ENCODE data around the gene ATP11C. TPM values are rescaled to one million over a fixed set of nuclear protein-coding genes. Genes with fewer than 3 reads are reported as not detected.

The ATP11C gene
- total and polyA plus RNA-seq, 10 of the 15 experiments (the other 5 are each of a cell fraction or from before 2014, with no cell fraction given), result 16.2 to 44.0 (median 24.8) TPM

DNA sequence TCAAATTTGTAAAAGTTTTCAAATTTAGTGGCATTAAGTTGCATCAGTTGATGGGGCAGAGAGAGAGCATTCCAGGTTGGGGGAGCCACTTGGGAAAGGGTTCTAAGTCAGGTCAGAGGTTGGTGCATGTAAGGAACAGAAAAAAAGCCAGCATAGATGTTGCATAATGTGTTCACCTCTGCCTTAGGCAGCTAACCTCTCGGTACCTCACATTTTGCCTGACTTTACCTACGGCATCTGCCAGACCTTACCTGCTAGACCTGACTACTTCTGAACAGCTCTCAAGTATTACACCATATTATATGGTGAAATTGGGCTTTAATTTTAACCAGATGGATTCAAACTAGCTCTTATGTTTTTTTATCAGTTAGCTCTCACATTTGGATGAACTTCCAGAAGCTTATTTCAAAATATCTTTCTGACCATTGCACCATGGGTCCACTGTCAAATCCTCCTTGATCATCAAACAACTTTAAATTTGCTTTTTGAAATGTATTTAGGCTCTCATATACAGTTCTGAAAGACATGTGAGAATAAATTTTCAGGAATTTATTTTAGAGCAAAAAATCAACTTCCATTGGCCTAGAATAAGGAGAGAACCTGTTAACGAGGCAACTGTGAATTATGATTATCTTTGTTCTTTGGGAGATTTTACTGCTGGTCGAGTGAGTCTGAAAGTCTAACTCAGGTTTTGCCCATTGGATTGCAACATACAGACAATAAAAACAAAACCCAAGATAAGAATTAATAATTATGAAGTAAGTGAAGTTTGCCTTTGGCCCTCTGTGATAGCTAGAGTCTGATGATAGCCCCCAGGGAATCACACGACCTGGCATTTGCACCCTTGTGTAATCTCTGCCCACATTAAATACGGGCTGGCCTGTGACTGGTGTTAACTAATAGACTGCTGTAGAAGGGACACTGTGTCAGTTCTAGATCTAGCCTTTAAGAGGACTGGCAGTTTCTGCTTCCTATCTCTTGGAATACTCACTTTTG lies 40.1 kb upstream of the ATP11C start (continued):
- TF ChIP-seq, protein P1, sequence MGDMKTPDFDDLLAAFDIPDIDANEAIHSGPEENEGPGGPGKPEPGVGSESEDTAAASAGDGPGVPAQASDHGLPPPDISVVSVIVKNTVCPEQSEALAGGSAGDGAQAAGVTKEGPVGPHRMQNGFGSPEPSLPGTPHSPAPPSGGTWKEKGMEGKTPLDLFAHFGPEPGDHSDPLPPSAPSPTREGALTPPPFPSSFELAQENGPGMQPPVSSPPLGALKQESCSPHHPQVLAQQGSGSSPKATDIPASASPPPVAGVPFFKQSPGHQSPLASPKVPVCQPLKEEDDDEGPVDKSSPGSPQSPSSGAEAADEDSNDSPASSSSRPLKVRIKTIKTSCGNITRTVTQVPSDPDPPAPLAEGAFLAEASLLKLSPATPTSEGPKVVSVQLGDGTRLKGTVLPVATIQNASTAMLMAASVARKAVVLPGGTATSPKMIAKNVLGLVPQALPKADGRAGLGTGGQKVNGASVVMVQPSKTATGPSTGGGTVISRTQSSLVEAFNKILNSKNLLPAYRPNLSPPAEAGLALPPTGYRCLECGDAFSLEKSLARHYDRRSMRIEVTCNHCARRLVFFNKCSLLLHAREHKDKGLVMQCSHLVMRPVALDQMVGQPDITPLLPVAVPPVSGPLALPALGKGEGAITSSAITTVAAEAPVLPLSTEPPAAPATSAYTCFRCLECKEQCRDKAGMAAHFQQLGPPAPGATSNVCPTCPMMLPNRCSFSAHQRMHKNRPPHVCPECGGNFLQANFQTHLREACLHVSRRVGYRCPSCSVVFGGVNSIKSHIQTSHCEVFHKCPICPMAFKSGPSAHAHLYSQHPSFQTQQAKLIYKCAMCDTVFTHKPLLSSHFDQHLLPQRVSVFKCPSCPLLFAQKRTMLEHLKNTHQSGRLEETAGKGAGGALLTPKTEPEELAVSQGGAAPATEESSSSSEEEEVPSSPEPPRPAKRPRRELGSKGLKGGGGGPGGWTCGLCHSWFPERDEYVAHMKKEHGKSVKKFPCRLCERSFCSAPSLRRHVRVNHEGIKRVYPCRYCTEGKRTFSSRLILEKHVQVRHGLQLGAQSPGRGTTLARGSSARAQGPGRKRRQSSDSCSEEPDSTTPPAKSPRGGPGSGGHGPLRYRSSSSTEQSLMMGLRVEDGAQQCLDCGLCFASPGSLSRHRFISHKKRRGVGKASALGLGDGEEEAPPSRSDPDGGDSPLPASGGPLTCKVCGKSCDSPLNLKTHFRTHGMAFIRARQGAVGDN (IDR thresholded peaks at IDR 0.05), result no peak
- no peak for TF ChIP-seq RFX5 (IDR thresholded peaks at IDR 0.05; ENCODE audit: low read depth, low read length)

DNA sequence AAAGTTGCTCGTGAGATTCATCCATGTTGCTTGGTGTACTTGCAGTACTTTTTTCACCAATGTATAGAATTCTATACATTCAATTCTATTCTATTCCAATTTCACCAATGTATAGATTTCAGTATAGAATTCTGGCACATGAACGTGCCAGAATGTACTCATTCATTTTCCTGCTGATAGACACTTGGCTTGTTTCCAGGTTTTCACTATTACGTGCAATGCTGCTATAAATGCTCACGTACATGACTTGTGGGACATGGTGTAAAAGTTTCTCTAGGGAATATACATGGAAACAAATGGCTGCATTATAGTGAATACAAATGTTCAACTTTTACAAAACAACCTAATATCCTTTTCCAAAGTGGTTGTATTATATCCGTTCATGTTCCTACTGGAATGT lies 39.3 kb upstream of the ATP11C start:
- no TSS peak for BruUV-seq (replicated peaks)
- H3K27me3 ChIP-seq (replicated peaks in 1 of 2; ENCODE audit: control insufficient read depth in 2 of 2, insufficient read depth in 2 of 2, low read length in 1 of 2), result no peaks in the 10 kb centered on the region
- FAIRE-seq (no peak), ATAC-seq (no peak), DNase-seq (ENCODE audit: low read depth, low spot score) (no peak)
- SMC1A ChIA-PET (ENCODE audit: uncharacterized antibody, unreplicated experiment), result no interaction called here
- H3K4me3 ChIP-seq, result no peak overlapping the region
- H3K36me3 ChIP-seq (ENCODE audit: control insufficient read depth in 2 of 2, insufficient read depth in 2 of 2, low read length in 1 of 2), result no peaks in the 10 kb centered on the region
- H2AFZ ChIP-seq (ENCODE audit: control insufficient read depth, low read depth, low read length), result no peak overlapping the region
- H3K4me1 ChIP-seq (ENCODE audit: control insufficient read depth, insufficient read depth, low read length), result no peaks in the 10 kb centered on the region
- POLR2A ChIA-PET, result no interaction called here
- no peak overlapping the region for H3K27ac ChIP-seq (ENCODE audit: control insufficient read depth, insufficient read depth)
- no peak overlapping the region for H3K4me2 ChIP-seq (ENCODE audit: control insufficient read depth, insufficient read depth)
- WGBS (ENCODE audit: insufficient coverage, insufficient replicate concordance, low lambda C conversion rate, missing lambda C conversion rate), result 44% methylated on average over 5 of the region's 5 CpGs
- no peaks in the 10 kb centered on the region for H4K20me1 ChIP-seq (ENCODE audit: control insufficient read depth, insufficient read depth)
- in situ Hi-C loops (cut with MboI) (no loop called here), intact Hi-C loops (cut with micrococcal nuclease; ENCODE audit: unreplicated experiment) (loop anchor here (10.0 kb wide), 1 partner anchor 847 kb away; no protein-coding TSS in a partner anchor)
- RAD21 ChIA-PET (ENCODE audit: unreplicated experiment), result no interaction called here
- H3K9ac ChIP-seq (ENCODE audit: control insufficient read depth, insufficient read depth, low read length), result no peak overlapping the region
- CTCF ChIA-PET, result interaction anchor here (1.0 kb wide), 1 partner anchor 1199 kb away, joined by 3 read pairs; no protein-coding TSS in a partner anchor
- TF ChIP-seq RAD51 (IDR thresholded peaks at IDR 0.05) (no peak), ZSCAN29 (IDR thresholded peaks at IDR 0.05) (no peak), CHD4 (IDR thresholded peaks at IDR 0.05) (no peak), BCL11A (IDR thresholded peaks at IDR 0.05; ENCODE audit: low read depth, low read length) (no peak)
- H3K9me3 ChIP-seq (replicated peaks; ENCODE audit: control insufficient read depth, insufficient read depth, low read length), result no peaks in the 10 kb centered on the region
- H3K79me2 ChIP-seq (ENCODE audit: control insufficient read depth, insufficient read depth, low read length), result no peaks in the 10 kb centered on the region
